ENCODE results near the gene SORCS2.

- TF ChIP-seq, protein P1, sequence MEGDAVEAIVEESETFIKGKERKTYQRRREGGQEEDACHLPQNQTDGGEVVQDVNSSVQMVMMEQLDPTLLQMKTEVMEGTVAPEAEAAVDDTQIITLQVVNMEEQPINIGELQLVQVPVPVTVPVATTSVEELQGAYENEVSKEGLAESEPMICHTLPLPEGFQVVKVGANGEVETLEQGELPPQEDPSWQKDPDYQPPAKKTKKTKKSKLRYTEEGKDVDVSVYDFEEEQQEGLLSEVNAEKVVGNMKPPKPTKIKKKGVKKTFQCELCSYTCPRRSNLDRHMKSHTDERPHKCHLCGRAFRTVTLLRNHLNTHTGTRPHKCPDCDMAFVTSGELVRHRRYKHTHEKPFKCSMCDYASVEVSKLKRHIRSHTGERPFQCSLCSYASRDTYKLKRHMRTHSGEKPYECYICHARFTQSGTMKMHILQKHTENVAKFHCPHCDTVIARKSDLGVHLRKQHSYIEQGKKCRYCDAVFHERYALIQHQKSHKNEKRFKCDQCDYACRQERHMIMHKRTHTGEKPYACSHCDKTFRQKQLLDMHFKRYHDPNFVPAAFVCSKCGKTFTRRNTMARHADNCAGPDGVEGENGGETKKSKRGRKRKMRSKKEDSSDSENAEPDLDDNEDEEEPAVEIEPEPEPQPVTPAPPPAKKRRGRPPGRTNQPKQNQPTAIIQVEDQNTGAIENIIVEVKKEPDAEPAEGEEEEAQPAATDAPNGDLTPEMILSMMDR (IDR thresholded peaks at IDR 0.05): no peak
- TF ChIP-seq POLR2AphosphoS5 (IDR thresholded peaks at IDR 0.05; ENCODE audit: low read depth, low read length): no peak
Measured at GRCh38 chr4:7775396-7775795, 583.1 kb downstream of the SORCS2 start.

Data from Panc1 (cell line).